RWPE1 (cell line): Measurements from ENCODE around the gene IBTK.
"Not testable (repeated sequence)": the region's sequence is repeated elsewhere in the genome, so short reads cannot be mapped to it uniquely, and the experiment has no call there.

Source experiments
- CTCF ChIA-PET: fragments of 350-600 bp; sonication (Branson Sonifier 250); formaldehyde crosslinking; extraction: SDS; loops from one replicate; lab custom pipeline; 2021; lab: Yijun Ruan, JAX
- POLR2A ChIA-PET: fragments of 400-600 bp; formaldehyde crosslinking; extraction: SDS; loops from one replicate; lab custom pipeline; 2020; ENCODE audit warnings: antibody characterized with exemption; ENCODE audit not compliant: low non-redundant PET; lab: Yijun Ruan, JAX
- DNase-seq: peaks from one replicate; pipeline ENCODE4 v3.0.0; 2012; ENCODE audit warnings: low spot score
- H3K27ac ChIP-seq: fragments of 450-650 bp; 2 replicates; pipeline ENCODE4 v1.5.1; 2017
- CTCF ChIP-seq: fragments of 450-650 bp; conservative IDR thresholded peaks from 2 replicates; pipeline ENCODE4 v1.5.1; 2017; ENCODE audit warnings: low read depth, mild to moderate bottlenecking

The IBTK gene

DNA sequence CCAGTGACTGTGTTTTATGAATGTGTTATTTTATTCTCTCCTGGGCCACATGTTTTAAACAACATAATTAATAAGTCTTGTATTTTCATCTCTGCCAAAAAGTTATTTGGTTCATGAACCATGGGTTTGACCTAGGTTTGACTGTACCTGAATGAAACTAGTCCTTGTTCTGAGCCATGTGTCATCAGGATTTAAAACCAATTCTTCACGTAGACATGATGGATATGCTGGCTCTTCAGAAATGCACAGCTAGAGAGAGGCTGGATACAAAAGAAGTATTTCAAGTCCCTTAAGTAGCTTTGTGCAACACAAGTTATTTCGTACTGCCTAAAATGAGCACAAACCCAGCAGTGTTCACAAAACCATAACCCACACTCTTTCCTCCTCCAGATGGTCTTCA, 116.1 kb downstream of the IBTK start:
- no peak for TF ChIP-seq CTCF
- DNase-seq: no peak
- POLR2A ChIA-PET: no interaction called here
- CTCF ChIA-PET: no interaction called here
- H3K27ac ChIP-seq: no peak overlapping the region

- POLR2A ChIA-PET: no interaction called here
- DNase-seq: no peak
- CTCF ChIA-PET: no interaction called here
Observed at GRCh38 chr6:82129797-82130196, 117.7 kb downstream of the IBTK start.

DNA sequence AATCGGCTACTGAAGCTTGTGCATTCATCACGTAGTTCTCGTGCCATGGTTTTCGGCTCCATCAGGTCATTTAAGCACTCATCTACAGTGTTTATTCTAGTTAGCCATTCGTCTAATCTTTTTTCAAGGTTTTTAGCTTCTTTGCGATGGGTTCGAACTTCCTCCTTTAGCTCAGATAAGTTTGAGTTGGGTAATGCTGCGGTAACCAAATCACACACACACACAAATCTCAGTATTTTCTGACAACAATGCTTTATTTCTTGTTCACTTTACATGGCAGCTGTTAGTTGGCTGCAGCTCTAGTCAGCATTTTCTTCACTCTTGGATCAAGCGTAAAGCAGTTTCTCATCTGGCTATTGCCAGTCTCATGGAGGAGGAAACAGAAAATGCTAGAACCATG, 118.6 kb downstream of the IBTK start:
- DNase-seq, CTCF ChIA-PET, H3K27ac ChIP-seq, POLR2A ChIA-PET: not testable (repeated sequence)

More at GRCh38 chr6:82129797-82130196, 117.7 kb downstream of the IBTK start:
- no peak for TF ChIP-seq CTCF
- no peak overlapping the region for H3K27ac ChIP-seq

DNA sequence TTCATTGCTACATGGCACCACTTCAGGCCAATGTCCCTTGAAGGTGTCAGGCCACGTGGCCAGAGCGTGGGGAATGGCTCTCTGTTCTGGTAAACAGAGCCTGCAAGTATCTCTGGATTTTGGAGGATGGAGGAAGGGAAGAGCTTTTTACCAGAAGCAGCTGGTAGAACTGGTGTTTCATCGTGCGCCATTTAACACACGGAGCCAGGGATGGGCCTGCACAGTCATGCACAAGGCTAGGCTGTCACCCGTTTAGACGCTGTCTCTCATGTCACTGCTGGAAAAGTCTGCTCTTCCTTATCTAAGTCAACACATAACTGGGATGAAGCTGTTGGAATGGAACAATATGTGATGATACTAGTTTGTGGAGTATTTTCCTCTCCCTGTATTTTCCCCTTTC, 123.9 kb downstream of the IBTK start:
- no peak overlapping the region for H3K27ac ChIP-seq
- DNase-seq: no peak
- POLR2A ChIA-PET: no interaction called here
- TF ChIP-seq CTCF: no peak
- CTCF ChIA-PET: no interaction called here
